ENCODE data around the gene TMPRSS3. TPM values are rescaled to one million over a fixed set of nuclear protein-coding genes. Genes with fewer than 3 reads are reported as not detected.

TMPRSS3 gene
- total RNA-seq, 4 donors from 2014 or later, result not detected

GRCh38 chr21:42356650-42357049, 39.2 kb downstream of the TMPRSS3 start:
- no peak for DNase-seq (ENCODE audit: extremely low spot score)
- 66% methylated on average over 6 of the region's 6 CpGs for WGBS
- H3K4me3 ChIP-seq, result no peak overlapping the region
- H3K27me3 ChIP-seq, result peaks cover 0 to 44% (median 2%) of the 10 kb centered on the region in 4 donors
- no peaks in the 10 kb centered on the region for H3K36me3 ChIP-seq
- H3K27ac ChIP-seq (replicated peaks in 1 of 4), result no peak overlapping the region
- intact Hi-C loops (cut with DNase I), result no loop called here
- no peak for TF ChIP-seq EP300 (IDR thresholded peaks at IDR 0.05)
- TF ChIP-seq POLR2A (IDR thresholded peaks at IDR 0.05; ENCODE audit: low read depth), result no peak
- TF ChIP-seq POLR2AphosphoS5 (IDR thresholded peaks at IDR 0.05), result no peak
- TF ChIP-seq CTCF (IDR thresholded peaks at IDR 0.05), result no peak
- H3K4me1 ChIP-seq, result no peaks in the 10 kb centered on the region
- peaks cover 0 to 40% (median 24%) of the 10 kb centered on the region in 4 donors for H3K9me3 ChIP-seq

GRCh38 chr21:42356046-42356445, 39.8 kb downstream of the TMPRSS3 start:
- Histone ChIP-seq H3K27me3 (peaks cover 0 to 38% (median 2%) of the 10 kb centered on the region in 4 donors), H3K4me3 (no peak overlapping the region), H3K36me3 (no peaks in the 10 kb centered on the region), H3K9me3 (peaks cover 0 to 40% (median 24%) of the 10 kb centered on the region in 4 donors), H3K27ac (replicated peaks in 1 of 4) (no peak overlapping the region), H3K4me1 (no peaks in the 10 kb centered on the region)
- DNase-seq (ENCODE audit: extremely low spot score), result no peak
- 92% methylated on average over 2 of the region's 2 CpGs for WGBS
- no peak for TF ChIP-seq POLR2AphosphoS5 (IDR thresholded peaks at IDR 0.05)
- no peak for TF ChIP-seq EP300 (IDR thresholded peaks at IDR 0.05)
- no peak for TF ChIP-seq POLR2A (IDR thresholded peaks at IDR 0.05; ENCODE audit: low read depth)
- TF ChIP-seq CTCF (IDR thresholded peaks at IDR 0.05), result no peak
- intact Hi-C loops (cut with DNase I), result no loop called here

GRCh38 chr21:42353623-42354022, 42.2 kb downstream of the TMPRSS3 start:
- 79% methylated on average over 5 of the region's 5 CpGs for WGBS
- no peaks in the 10 kb centered on the region for H3K4me1 ChIP-seq
- peaks cover 0 to 27% (median 0%) of the 10 kb centered on the region in 4 donors for H3K27me3 ChIP-seq
- DNase-seq (ENCODE audit: extremely low spot score), result no peak
- intact Hi-C loops (cut with DNase I), result no loop called here
- no peaks in the 10 kb centered on the region for H3K36me3 ChIP-seq
- H3K4me3 ChIP-seq, result no peak overlapping the region
- TF ChIP-seq POLR2A (IDR thresholded peaks at IDR 0.05; ENCODE audit: low read depth) (no peak), EP300 (IDR thresholded peaks at IDR 0.05) (no peak), CTCF (IDR thresholded peaks at IDR 0.05) (no peak), POLR2AphosphoS5 (IDR thresholded peaks at IDR 0.05) (no peak)
- no peak overlapping the region for H3K27ac ChIP-seq (replicated peaks in 1 of 4)
- peaks cover 0 to 32% (median 17%) of the 10 kb centered on the region in 4 donors for H3K9me3 ChIP-seq

GRCh38 chr21:42352441-42353095, 43.3 kb downstream of the TMPRSS3 start:
- WGBS, result 81% methylated on average over 14 of the region's 14 CpGs
- Histone ChIP-seq H3K9me3 (peaks cover 0 to 32% (median 17%) of the 10 kb centered on the region in 4 donors), H3K4me1 (no peaks in the 10 kb centered on the region), H3K27me3 (peaks cover 0 to 29% (median 0%) of the 10 kb centered on the region in 4 donors), H3K4me3 (no peak overlapping the region), H3K27ac (replicated peaks in 1 of 4) (no peak overlapping the region), H3K36me3 (no peaks in the 10 kb centered on the region)
- DNase-seq (ENCODE audit: extremely low spot score), result no peak
- intact Hi-C loops (cut with DNase I), result no loop called here
- TF ChIP-seq EP300 (IDR thresholded peaks at IDR 0.05) (no peak), CTCF (IDR thresholded peaks at IDR 0.05) (no peak), POLR2AphosphoS5 (IDR thresholded peaks at IDR 0.05) (no peak), POLR2A (IDR thresholded peaks at IDR 0.05; ENCODE audit: low read depth) (no peak)
